HK-2 (cell line): ENCODE results near the gene TMEM135.

Source experiments
- DNase-seq: peaks from one replicate; pipeline ENCODE4 v3.0.0-alpha.2; 2018; ENCODE audit not compliant: unreplicated experiment

Gene TMEM135

DNA sequence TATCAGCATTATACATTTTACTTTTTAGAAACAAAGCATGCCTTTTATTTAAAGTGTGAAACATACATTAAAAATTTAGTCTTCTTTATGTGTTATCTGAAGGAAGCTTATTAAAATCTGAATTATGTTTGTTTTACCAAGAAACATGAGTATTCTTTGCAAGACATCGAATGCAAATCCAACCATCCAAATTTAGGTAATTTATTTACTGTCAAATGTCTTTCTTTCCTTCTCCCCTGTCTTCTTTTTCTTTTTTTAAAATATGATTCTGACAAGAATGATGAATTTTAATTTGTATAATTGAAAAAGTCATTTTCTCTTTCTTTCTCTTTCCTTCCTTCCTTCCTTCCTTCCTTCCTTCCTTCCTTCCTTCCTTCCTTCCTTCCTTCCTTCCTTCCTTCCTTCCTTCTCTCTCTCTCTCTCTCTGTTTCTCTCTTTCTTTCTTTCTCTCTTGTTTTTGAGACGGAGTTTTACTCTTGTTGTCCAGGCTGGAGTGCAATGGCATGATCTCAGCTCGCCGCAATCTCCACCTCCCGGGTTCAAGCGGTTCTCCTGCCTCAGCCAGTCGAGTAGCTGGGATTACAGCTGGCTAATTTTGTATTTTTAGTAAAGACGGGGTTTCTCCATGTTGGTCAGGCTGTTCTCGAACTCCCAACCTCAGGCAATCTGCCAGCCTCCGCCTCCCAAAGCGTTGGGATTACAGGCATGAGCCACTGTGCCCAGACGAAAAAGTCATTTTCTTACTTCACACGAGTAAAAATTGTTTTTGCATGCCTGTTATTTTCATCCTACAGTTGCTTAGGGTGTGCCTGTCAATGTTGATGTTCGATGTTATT lies 157.5 kb downstream of the TMEM135 start:
- DNase-seq, result no peak

DNA sequence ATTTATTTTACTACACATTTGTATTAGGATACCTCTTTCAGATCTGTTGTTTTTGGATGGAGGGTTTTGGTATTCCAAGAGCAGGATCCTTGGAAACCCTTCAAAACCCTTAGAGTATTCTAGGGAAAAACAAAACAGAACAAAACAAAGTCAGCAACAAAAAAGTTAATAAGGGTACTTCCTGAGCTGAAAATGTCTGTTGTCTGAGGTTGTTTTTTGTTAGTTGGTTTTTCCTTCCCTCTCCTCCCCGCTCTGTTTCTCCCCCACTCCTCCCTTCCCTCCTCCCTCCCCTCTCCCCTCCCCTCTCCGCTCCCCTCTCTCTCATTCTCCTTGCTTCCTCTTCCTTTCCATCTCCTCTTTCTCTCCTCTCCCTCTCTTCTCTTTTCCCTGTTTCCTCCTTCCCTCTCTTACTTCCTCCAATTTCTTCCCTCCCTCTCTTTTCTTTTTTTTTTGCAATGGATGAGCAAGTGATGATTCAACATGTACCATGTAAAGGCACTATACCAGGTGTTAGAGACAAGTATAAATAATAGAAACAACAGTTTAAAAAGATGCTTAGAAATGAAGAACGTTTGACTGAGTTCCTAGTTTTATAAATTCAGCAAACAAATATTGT lies 160.6 kb downstream of the TMEM135 start:
- DNase-seq, result no peak

DNA sequence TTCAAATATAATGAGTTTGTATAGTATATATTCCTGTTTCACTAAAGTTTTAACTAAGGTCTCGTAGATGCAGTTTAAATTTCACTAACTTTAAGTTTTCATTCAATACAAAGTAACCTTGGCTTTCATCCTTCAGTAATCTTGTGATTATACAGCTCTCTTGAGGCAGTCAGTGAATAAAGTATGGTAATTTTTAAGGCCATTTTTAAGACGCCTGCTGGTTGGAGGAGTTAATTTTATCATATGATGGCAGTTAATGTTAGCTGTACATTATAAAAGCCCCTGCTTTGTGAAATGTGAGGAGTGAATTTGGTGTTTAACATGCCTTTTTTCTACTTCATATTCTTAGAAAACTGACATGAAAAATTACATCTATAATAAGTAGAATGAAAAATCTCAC lies 163.6 kb downstream of the TMEM135 start:
- DNase-seq, result no peak

DNA sequence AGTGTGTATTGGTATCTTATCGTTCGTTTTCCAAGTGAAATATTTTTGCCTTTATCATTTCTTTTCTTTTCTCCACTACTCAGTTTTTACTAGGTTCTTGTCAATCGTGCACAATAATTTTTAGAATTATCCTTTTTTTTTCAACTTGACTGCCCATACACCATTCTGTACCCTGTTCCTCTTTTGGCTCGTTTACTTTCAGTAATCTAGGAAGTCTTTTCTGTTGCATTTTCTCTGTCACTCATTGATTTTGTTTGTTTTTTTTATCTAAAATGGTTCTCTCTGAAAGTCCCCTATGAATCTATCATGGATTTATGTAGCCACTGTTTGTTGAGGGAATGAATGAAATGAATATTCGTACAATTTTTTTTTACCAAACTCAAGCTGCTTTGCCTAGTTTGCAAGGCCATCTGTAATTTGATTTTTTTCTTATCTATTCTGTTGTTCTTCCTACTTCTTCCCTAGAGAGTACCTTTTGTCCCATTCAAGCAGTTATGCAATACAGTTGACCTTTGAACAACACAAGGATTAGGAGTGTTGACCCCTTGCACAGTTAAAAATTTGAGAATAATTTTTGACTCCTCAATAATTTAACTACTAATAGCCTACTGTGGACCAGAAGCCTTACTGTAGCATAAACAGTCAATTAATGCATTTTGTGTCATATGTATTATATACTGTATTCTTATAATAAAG lies 166.3 kb downstream of the TMEM135 start:
- DNase-seq, result no peak

DNA sequence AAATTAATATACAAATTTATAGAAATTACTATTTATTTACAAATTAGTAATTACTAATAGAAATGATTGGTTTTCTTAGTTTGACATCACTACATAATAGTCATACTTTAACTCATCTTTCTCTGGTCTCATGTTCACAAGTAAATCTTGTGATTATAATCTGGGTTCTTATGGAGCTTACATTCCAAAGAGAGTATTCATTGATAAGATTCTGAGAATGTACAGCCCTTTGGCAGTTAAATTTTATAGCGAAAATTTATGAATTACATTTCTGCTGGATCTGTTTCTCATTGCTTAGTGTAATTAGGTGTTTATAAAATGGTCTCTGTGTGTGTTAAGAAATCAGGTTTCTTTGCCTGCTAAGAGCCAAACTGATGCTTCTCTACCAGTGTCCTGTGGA lies 175.2 kb downstream of the TMEM135 start:
- DNase-seq, result no peak

DNA sequence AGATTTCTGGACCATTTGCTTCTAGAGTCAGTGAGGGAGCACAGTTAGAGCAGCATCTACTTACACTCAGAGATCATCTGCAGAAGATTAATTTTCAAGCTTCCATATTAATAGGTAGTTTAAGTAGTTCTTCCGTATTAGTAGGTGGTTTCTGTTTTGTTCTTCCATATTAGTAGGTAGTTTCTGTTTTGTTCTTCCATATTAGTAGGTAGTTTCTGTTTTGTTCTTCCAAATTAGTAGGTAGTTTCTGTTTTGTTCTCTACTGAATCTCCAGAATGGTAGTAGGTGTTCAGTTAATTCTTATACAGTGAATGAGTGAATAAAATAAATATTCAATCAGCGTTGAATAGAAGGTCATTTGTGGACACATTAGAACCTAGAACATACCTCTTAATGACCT lies 175.7 kb downstream of the TMEM135 start:
- no peak for DNase-seq

DNA sequence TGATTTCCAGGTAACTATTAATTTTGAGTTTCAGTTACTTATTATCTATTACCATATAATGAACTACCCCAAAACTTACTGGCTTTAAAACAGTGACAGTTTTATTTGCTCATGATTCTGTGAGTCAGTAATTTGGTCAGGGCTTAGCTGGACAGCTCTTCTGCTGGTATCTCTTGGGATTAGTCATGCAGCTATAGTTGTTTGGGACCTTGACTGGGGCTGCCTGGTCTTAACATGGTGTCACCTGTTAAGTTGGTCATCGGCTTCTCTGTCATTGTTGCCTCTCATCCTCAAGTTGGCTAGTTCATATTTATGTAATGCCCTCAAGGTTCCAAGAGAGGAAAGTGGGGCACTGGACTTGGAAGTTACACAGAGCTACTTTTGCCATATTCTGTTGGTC lies 177.5 kb downstream of the TMEM135 start:
- no peak for DNase-seq

DNA sequence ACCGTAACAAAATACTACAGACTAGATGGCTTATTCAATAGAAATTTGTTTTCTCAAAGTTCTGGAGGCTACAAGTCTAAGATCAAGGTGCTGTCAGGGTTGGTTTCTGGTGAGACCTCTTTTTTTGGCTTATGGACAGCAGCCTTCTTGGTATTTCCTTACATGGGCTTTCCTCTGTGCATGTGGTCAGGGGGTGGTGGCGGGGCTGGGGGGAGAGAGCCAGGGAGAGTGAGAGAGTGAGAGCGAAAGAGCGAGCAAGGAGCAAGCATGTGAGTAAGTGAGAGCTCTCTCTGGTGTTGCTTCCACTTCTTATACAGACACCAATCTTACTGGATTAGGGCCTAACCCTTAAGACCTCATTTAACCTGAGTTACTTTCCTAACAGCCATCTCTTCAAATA lies 181.5 kb downstream of the TMEM135 start:
- DNase-seq, result no peak

DNA sequence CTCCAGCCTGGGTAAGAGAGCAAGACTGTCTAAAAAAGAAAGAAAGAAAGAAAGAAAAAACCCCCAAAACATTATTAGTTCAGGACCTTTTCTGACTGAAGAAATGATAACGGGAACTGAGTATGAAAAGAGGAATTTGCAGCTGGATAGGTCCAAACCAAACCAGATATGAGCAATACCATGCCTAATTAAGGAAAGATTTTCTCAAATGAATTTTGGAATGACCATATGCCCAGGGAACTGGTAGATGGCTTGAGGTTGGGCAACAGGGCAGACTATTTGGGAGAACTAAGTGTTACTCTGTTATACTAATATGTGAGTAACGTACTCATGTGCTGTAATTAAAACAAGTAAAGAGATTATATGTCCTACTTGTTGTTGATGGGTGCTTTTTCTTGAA lies 186.1 kb downstream of the TMEM135 start:
- no peak for DNase-seq

DNA sequence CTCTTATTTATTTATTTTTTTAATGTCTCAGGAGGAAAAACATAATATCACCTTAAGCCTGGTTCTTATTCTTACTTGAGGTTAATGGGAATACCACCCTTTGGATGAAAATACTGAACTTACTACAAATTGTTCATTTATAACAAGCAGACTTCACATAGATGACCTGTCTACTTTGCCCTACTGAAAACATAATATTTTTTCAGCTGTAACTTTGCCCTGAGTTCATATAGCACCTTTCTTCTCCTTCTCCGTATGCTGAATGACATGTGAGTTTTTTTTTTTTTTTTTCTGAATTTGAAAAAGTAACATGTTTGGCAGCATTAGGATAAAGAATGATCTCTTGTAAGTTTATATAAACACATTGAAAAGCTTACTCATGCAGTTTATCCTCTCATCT lies 186.8 kb downstream of the TMEM135 start:
- DNase-seq, result no peak

DNA sequence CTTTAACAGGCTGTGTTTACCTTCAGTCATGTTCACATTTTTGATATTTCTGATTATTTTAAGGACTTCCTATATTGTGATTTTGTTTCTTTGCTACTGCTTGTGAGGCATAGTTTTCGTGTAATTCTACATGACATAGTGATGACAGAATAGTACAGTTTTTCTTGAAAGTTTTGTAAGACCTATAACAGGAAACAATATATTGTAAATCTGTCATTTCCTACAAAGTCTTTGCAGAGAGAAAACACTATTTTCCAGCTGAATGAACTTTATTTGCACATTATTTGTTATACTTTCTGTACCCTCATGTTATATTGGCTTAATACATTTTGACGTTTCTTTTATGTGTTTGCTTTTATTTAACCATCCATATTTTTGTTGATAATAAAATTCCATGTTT lies 191.1 kb downstream of the TMEM135 start:
- DNase-seq, result no peak

DNA sequence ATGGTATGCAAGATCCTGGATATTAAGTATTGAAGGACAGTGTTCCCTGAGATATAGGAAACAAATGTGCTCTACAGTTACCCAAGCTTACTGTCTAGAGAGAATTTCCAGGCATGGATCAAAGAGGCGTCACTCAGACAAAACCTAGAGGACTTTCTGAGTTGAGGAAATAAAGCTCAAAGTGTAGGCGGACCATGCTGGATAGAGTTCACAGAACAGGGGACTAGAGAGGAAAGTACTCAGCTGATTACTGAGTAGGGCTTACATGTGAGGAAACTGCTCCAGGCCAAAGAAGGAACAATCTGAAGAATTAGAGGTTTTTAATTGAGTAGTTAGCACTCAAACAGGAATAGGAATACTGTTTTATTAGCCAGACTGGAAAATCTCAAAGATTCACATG lies 193.3 kb downstream of the TMEM135 start:
- no peak for DNase-seq

DNA sequence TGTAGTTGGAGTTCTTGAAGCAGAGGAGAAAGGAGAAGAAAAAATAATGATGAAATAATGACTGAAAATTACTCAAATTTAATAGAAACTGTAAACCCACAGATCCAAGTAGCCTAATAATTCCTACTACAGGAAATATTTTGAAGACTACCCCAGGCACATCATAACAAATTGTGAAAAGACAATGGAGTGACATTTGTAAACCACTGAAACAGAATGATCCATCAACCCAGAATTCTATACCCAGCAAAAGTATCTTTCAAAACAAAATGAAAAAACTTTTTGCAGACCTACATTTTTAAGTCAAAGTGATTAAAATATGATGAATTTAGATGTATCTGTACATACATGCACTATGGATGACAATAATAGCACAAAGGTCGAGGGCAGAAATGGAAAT lies 194.6 kb downstream of the TMEM135 start:
- DNase-seq, result no peak

DNA sequence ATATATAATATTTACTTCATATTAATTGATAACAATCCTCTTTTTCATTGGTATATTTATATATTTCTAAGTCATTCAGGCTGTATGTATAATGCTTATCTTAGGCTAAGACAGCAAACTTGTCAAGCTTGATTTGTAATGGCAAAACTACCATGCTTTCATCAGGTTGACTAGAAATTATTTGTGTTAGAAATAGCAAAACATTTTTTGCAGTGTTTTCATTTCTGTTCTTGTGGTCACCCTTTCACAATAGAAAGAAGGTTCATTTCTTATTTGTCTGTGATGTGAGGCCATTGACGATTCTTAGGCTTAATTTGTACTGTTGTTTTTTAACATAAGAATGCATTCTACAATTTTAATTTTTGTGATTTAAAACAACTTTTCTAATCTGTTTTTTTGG lies 197.6 kb downstream of the TMEM135 start:
- no peak for DNase-seq

DNA sequence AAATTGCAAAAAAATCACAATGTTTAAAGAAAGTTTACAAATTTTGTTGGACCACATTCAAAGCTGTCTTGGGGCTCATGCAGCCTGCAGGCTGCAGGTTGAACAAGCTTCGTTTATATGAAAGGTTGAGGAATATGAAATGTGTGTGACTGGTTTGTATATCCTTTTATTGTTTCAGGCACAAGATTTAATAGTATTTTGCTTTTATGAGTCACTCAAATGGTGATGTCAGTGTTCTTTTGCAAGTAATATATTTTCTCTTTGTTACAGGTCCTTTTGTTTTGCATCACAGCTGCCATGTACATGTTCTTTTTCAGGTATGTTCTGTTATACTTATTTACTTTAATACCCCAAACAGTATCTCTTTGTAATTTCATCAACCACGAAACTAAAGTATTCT lies 198.6 kb downstream of the TMEM135 start:
- DNase-seq, result no peak

DNA sequence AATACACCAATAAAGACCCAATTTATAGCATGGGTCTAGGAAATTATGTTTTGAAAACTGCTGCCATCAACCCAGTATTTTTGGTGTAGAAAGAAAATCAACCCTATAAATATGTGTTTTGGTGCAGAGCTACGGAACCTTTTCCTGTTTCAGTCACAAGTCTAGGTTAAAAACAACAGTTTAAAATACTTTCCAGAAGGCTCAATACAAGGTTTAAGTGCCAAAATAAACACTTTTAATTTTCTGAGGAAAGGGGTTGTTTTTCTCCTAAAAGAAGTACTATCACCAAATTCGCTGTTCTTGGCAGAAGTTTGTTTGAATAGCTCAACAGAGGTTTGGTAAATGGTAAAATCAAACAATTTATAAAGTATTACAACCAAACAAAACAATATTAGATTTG lies 201.3 kb downstream of the TMEM135 start:
- no peak for DNase-seq

DNA sequence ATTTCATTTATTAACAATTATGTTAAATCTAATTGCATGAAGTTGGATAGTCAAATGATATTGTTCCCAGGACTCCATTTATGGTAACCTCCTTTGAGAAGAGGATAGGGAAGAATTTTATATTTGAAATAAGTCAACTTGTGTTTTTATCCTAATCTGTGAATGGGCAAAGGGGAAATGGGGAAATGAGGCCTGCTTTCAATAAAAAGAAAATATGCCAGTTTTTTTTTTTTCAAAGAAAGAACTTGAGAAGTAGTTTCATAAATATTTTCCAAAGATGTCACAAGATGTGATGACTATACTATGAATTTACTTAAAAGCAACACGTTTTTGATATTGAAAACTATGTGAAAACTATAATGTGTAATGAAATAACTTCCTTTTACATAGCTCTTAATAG lies 201.8 kb downstream of the TMEM135 start:
- no peak for DNase-seq

DNA sequence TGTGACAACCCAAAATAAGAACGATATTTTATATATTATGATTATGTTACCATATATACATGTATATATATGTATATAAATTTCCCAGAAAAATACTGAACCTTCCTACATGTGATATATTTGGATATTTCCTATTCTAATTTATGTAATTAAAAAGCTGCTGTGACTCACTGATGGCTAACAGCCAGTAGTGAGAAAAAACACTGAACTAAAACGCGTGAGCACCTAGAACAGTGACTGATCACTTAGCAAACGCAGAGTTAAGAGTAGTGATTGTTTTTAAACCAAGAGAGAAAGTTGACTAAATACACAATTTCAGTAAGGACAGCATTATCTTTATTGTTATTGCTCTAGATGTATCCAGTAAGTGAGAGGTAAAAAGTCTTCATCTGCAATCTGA lies 213.8 kb downstream of the TMEM135 start:
- DNase-seq, result no peak

DNA sequence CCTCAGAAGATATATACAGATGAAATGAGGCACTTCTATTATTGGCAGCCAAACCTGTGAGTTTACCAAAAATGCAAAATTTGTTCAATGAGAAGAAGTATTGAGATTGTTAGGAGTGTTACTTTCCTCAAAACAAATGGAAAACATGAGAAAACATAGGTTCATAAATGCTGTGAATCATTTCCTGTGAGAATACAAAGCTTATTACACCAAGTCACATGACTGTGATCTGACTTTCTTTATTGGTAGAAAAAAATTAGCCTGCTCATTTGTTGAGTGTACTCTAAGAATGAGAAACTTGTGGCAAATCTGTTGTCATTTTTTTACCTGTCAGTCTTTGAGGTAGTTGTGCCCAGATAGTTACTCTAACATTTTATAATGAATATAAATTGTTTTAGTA lies 215.1 kb downstream of the TMEM135 start:
- no peak for DNase-seq

DNA sequence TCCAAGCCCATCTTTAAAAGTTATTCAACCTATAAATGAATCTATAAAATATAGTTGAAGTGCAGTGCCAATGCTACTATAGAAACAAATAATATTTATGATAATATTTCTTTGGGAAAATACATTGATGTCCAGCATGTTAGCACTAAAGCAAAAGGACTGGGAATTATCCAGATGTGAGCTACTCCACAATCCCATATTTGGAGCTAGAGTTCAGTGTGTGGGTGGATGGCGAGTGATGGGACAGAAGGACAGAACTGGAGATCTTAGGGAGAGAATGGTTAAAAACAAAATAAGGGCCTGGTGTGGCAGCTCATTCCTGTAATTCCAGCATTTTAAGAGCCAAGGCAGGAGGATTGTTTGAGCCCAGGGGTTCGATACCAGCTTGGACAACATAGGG lies 216.8 kb downstream of the TMEM135 start:
- no peak for DNase-seq

DNA sequence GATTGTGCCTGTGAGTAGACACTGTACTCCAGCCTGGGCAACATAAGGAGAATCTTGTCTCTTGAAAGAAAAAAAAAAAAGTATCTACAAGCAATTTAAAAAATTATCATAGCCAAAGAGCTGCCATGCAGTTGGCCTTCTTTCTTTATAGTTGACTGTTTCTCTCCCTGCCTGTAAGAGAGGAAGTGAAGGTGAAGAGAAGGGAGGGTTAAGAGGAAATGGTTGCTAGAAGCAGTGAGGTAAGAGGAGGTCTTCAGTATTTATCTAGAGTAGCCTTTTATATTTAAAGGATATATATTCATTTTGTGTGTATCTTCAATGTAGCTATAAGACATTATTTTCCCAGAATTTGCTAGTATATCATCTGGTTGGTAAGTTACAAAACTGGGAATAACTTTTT lies 217.9 kb downstream of the TMEM135 start:
- no peak for DNase-seq

DNA sequence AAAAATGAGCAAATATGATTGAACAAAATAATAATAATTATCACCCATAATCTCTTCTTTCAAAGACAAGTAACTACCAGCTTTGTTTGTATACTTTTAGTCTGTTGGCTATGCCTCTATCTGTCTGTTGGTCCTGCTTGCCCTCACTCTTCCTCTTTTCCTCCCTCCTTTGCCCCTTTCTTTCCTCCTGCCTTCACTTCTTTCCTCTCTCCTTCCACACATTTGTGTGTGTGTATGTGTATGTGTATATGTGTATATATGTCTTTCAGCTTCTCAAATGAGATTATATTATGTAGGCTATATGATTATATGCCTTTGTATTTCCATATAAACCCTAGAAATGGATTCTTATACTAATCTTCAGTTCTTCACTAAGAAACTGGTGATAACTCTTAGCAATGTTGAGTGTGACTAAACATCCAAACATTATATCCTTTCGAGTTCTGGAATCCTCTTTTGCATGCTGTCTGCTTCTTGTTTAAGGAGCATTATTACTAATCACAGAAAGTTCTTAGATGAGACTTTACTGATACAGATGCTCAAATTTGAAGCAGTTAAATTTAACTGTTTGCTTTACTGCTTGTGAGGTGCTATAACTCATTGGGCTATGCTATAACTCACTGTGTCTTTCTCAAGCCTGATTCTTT lies 219.1 kb downstream of the TMEM135 start:
- no peak for DNase-seq
